GM12865 (cell line): Measurements from ENCODE around the gene PRIMA1.

Experiments used
- DNase-seq: peaks from one replicate; pipeline ENCODE4 v3.0.0; 2010; ENCODE audit warnings: low read depth
- H3K4me3 ChIP-seq: 2 replicates; pipeline ENCODE4 v1.5.1; 2011; ENCODE audit warnings: mild to moderate bottlenecking, low read depth, low read length, control low read depth
- CTCF ChIP-seq: IDR thresholded peaks from 2 replicates; pipeline ENCODE4 v1.5.1; 2011; ENCODE audit warnings: low read length, control low read depth, low read depth, inconsistent platforms; ENCODE audit not compliant: insufficient read depth; ENCODE audit errors: missing control alignments

PRIMA1 gene

GRCh38 chr14:93757206-93757605 lies 31.1 kb downstream of the PRIMA1 start:
- no peak overlapping the region for H3K4me3 ChIP-seq
- DNase-seq = no peak
- no peak for TF ChIP-seq CTCF

DNA sequence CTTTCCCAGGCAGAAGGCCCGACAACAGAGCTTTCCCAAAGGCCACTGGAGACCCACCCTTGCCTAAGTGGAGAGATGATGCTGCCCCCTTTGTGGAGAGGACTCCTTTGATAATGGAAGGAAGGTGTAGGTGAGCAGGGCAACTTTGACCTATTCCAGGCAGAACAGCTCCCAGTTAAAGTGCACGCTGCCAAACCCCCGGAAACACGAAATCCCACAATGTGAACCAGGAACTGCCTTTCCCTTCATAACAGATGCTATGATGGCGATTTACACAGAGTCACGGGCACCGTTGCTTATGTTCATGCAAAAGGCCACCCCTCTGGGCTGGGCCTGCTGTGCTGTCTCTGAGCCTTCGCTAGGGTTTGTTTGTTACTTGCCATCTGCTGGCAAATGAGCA lies 34.6 kb downstream of the PRIMA1 start:
- DNase-seq = no peak
- TF ChIP-seq CTCF = no peak
- H3K4me3 ChIP-seq = no peak overlapping the region

DNA sequence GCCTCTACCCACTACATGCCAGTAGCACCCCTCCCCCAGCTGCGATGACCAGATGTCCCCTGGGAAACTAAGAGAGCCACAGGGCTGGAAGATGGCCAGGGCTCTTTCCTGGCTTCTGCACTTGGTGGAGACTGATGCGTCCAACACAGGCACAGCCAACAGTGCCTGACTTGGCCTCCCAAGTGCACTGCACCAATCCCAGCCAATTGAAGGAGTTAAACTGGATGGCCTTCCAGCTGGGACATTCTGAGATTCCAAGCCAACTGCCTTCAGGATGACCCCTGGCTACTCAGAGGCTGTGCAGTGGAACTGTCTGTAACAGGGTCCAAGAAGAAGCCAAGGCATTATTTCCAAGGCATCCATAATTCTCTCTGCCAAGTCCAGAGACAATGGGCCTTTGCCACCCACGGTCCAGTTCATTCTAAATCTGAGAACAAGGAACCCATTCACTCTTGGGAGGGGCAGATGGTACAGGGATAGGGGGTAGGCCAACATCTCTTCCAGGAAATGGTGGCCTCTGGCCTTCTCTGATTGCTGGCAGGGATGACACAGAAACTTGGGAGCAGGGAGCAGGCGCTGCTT lies 35.2 kb downstream of the PRIMA1 start:
- TF ChIP-seq CTCF = no peak
- no peak overlapping the region for H3K4me3 ChIP-seq
- DNase-seq = no peak

DNA sequence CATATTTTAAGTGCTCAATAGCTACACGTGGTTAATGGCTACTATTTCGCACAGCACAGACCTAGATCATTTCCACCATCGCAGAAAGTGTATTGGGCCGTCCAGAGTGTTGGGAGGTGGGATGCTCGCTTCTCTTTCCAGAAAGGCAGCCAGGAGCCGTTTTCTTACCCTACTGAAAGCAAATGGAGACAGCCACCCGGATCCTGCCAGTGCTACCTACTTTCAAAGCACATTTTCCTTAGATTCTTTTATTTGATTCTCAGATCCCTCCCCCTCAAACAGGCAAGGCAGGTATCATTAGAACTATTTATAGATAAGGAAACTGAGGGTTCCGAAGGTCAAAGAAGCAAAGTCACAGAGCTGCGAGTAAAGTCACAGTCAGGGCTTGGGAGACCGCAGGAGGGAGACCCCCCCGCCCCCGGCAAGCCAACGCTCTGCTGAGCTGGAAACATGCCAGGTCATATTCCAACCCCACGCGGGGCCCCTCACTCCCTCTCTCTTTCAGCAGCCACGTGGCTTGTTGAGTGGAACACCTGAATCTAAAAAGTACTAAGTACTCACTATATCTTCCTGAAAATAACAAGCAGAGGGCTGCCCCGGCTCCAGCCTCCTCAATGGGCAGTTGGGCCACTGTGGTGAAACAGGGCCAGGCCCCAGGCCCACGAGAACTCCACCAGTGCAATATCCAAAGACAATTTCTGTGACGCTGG lies 36.2 kb downstream of the PRIMA1 start:
- TF ChIP-seq CTCF = no peak
- no peak overlapping the region for H3K4me3 ChIP-seq
- DNase-seq = no peak

DNA sequence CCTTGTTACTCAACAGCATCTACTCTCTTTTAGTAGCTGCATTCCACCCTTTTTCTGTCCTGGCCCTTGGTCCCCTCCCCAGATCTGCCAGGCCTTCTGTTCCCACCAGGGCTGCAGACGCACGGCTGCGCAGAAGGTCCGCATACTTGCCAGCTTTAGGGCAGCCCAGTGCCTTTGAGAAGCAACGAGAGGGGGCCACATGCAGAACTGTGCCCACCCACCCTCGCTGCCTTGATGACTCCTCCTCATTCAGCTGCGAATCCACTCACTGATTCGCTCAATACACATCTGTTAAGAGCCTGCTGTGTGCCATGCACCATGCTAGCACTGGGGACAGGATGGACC lies 39.2 kb downstream of the PRIMA1 start:
- no peak for DNase-seq
- H3K4me3 ChIP-seq = no peak overlapping the region
- TF ChIP-seq CTCF = no peak

GRCh38 chr14:93748208-93749075 lies 39.8 kb downstream of the PRIMA1 start:
- no peak for DNase-seq
- no peak for TF ChIP-seq CTCF
- H3K4me3 ChIP-seq = no peak overlapping the region

GRCh38 chr14:93747560-93747959 lies 40.7 kb downstream of the PRIMA1 start:
- TF ChIP-seq CTCF = no peak
- DNase-seq = no peak
- no peak overlapping the region for H3K4me3 ChIP-seq
